Mesendoderm (in vitro differentiated cells): ENCODE data around the gene CCDC186.

ENCODE experiments used
- DNase-seq: peaks from one replicate; pipeline ENCODE4 v3.0.0; 2013
- H2AK5ac ChIP-seq: 2 replicates; pipeline ENCODE4 v1.6.1; 2013; ENCODE audit warnings: low read length, inconsistent platforms
- H2BK120ac ChIP-seq: 2 replicates; pipeline ENCODE4 v1.6.1; 2013; ENCODE audit warnings: low read depth, mild to moderate bottlenecking, low read length, moderate library complexity, mixed read lengths
- H2BK15ac ChIP-seq: replicated peaks from 2 replicates; pipeline ENCODE4 v1.6.1; 2013; ENCODE audit warnings: low read depth, mild to moderate bottlenecking, moderate library complexity
- H2BK5ac ChIP-seq: 2 replicates; pipeline ENCODE4 v1.6.1; 2013; ENCODE audit warnings: low read length, inconsistent platforms
- H3K18ac ChIP-seq: 2 replicates; pipeline ENCODE4 v1.6.1; 2013; ENCODE audit warnings: mild to moderate bottlenecking, low read length, mixed read lengths
- H3K23ac ChIP-seq: one replicate; pipeline ENCODE4 v1.6.1; 2013; ENCODE audit warnings: low read length
- H3K27ac ChIP-seq: 2 replicates; pipeline ENCODE4 v1.5.1; 2013; ENCODE audit warnings: low read depth, mild to moderate bottlenecking, inconsistent platforms, low read length, moderate library complexity
- H3K27me3 ChIP-seq: 2 replicates; pipeline ENCODE4 v1.6.1; 2013; ENCODE audit warnings: low read length, control low read depth, mild to moderate bottlenecking, inconsistent platforms; ENCODE audit not compliant: insufficient read depth, poor library complexity
- H3K36me3 ChIP-seq: 2 replicates; pipeline ENCODE4 v1.6.1; 2013; ENCODE audit warnings: low read length, inconsistent platforms; ENCODE audit not compliant: control insufficient read depth, insufficient read depth
- H3K4ac ChIP-seq: one replicate; pipeline ENCODE4 v1.6.1; 2013; ENCODE audit warnings: low read depth, mild to moderate bottlenecking, low read length, moderate library complexity
- H3K4me1 ChIP-seq: 2 replicates; pipeline ENCODE4 v1.6.1; 2013; ENCODE audit warnings: low read depth, low read length, inconsistent platforms; ENCODE audit not compliant: control insufficient read depth
- H3K4me2 ChIP-seq: 2 replicates; pipeline ENCODE4 v1.6.1; 2013; ENCODE audit warnings: low read length
- H3K4me3 ChIP-seq: 2 replicates; pipeline ENCODE4 v1.5.1; 2013; ENCODE audit warnings: mild to moderate bottlenecking, low read length
- H3K56ac ChIP-seq: one replicate; pipeline ENCODE4 v1.6.1; 2013; ENCODE audit warnings: low read length
- H3K79me1 ChIP-seq: 2 replicates; pipeline ENCODE4 v1.6.1; 2013; ENCODE audit warnings: low read length, inconsistent platforms
- H3K79me2 ChIP-seq: 2 replicates; pipeline ENCODE4 v1.6.1; 2013; ENCODE audit warnings: mild to moderate bottlenecking, low read length; ENCODE audit not compliant: control insufficient read depth, insufficient read depth
- H3K9ac ChIP-seq: 2 replicates; pipeline ENCODE4 v1.6.1; 2013; ENCODE audit warnings: low read length, inconsistent platforms
- H4K5ac ChIP-seq: one replicate; pipeline ENCODE4 v1.6.1; 2013; ENCODE audit warnings: low read length
- H4K8ac ChIP-seq: one replicate; pipeline ENCODE4 v1.6.1; 2013; ENCODE audit warnings: low read depth, mild to moderate bottlenecking, control low read depth, low read length, moderate library complexity
- WGBS: extraction: QIAGEN DNeasy Blood & Tissue Kit; methylation state at CpG from one replicate; pipeline ENCODE4 v1.1.7; 2013; ENCODE audit warnings: low lambda C conversion rate, missing lambda C conversion rate; ENCODE audit not compliant: insufficient coverage; ENCODE audit errors: extremely low coverage; 5-methylcytosine and 5-hydroxymethylcytosine counted together

The CCDC186 gene

DNA sequence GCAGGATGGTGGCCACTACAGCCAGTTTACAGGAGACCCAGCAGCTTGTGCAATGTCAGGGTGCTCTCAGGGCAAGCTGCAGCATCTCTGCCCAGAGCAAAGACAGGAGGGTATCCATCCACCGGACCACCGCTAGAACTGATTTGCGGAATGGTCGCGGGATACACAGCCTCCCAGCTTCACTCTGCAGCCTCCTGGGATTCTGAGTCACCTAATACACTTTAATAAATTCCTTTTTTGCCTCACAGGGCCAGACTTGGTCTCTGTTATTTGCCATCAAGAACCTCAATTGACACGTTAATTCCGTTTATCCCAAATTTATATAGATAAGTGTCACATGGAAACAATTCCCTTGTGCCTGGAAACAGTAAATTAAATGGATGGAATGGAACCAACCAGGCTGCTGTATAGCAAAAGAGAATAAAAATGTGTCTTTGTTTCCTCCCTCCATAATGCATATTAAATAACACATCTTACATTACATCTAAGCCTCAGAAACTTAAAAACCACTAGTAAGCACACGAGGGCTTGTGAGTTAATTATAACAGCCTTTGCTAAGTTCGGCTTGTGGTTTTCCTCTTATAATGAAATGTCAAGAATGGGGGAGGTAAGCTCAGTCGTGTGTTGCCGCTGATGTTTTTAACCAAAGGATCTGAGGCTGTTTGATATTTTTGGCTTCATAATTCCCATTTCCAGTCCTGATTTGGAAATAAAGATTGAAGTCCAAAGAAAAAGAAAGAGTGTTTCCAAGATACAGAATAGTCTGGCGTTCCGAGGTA is 78.3 kb downstream of the CCDC186 start:
- no peak overlapping the region for H2BK15ac ChIP-seq
- no peak for DNase-seq
- H3K27me3 ChIP-seq: peaks cover 5% of the 10 kb centered on the region
- no peak overlapping the region for H3K4me2 ChIP-seq
- H4K8ac ChIP-seq: no peak overlapping the region
- H3K18ac ChIP-seq: no peak overlapping the region
- no peak overlapping the region for H3K9ac ChIP-seq
- H3K56ac ChIP-seq: no peak overlapping the region
- no peak overlapping the region for H3K4me3 ChIP-seq
- H3K79me1 ChIP-seq: no peaks in the 10 kb centered on the region
- no peak overlapping the region for H2BK5ac ChIP-seq
- no peak overlapping the region for H2BK120ac ChIP-seq
- no peak overlapping the region for H3K23ac ChIP-seq
- H2AK5ac ChIP-seq: no peak overlapping the region
- H3K79me2 ChIP-seq: no peaks in the 10 kb centered on the region
- H3K4me1 ChIP-seq: no peaks in the 10 kb centered on the region
- no peak overlapping the region for H3K27ac ChIP-seq
- H3K4ac ChIP-seq: no peak overlapping the region
- no peak overlapping the region for H4K5ac ChIP-seq
- no peaks in the 10 kb centered on the region for H3K36me3 ChIP-seq
- WGBS: no CpG with 5 or more reads among the region's 13 CpGs

DNA sequence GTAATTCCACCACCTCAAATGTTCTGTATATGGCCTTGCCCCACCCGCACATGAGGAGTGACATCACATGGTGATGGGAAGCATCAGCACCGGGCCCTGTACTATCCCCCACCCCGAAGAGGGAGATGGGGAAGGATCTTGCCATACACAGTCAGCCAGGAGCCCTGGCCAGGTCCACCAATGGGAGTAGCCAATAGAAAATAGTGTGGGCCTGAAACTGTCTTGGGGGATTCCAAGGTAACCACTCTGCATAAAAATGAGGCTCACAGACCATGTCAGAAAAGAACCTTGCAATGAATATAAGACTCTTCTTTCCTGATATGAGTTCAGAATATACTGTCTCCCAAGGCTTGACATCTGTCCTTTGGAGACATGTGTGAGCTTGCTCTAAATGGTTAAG is 79.2 kb downstream of the CCDC186 start:
- Histone ChIP-seq H3K36me3 (no peaks in the 10 kb centered on the region), H3K56ac (no peak overlapping the region), H2AK5ac (no peak overlapping the region), H3K4me2 (no peak overlapping the region), H3K27me3 (no peaks in the 10 kb centered on the region), H4K8ac (no peak overlapping the region), H3K79me2 (no peaks in the 10 kb centered on the region), H3K79me1 (no peaks in the 10 kb centered on the region), H3K4me3 (no peak overlapping the region), H2BK15ac (no peak overlapping the region), H3K18ac (no peak overlapping the region), H2BK120ac (no peak overlapping the region), H3K4me1 (no peaks in the 10 kb centered on the region), H3K9ac (no peak overlapping the region), H3K27ac (no peak overlapping the region), H4K5ac (no peak overlapping the region), H3K4ac (no peak overlapping the region), H3K23ac (no peak overlapping the region), H2BK5ac (no peak overlapping the region)
- WGBS: no CpG with 5 or more reads among the region's 3 CpGs
- no peak for DNase-seq

DNA sequence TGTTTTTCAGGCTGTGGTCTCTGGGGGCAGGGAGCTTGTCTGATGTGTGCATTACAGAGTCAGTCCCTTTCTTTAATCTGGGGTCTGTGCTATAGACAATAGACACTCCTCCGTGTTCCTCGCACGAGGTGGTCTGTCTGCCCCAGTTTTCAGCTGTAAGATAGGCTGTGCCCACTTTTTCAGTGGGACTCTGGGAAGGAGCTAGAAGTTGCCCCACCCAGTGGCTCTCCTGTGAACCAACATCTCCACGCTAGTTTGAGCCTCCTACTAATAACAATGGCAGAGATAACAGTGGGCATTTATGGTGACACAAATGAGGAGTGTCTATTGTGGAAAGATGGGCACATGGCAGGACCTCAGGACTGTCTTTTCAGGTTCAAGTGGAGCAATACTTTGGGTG is 86.3 kb downstream of the CCDC186 start:
- Histone ChIP-seq H3K27ac (no peak overlapping the region), H2BK120ac (no peak overlapping the region), H2BK5ac (no peak overlapping the region), H4K8ac (no peak overlapping the region), H4K5ac (no peak overlapping the region), H2BK15ac (no peak overlapping the region), H3K27me3 (no peaks in the 10 kb centered on the region), H3K18ac (no peak overlapping the region), H3K9ac (no peak overlapping the region), H2AK5ac (no peak overlapping the region), H3K56ac (no peak overlapping the region), H3K36me3 (no peaks in the 10 kb centered on the region), H3K79me1 (no peaks in the 10 kb centered on the region), H3K4me3 (no peak overlapping the region), H3K79me2 (no peaks in the 10 kb centered on the region), H3K23ac (no peak overlapping the region), H3K4ac (no peak overlapping the region), H3K4me1 (no peaks in the 10 kb centered on the region), H3K4me2 (no peak overlapping the region)
- peak; percentile 16 for DNase-seq
- no CpG with 5 or more reads among the region's 4 CpGs for WGBS

DNA sequence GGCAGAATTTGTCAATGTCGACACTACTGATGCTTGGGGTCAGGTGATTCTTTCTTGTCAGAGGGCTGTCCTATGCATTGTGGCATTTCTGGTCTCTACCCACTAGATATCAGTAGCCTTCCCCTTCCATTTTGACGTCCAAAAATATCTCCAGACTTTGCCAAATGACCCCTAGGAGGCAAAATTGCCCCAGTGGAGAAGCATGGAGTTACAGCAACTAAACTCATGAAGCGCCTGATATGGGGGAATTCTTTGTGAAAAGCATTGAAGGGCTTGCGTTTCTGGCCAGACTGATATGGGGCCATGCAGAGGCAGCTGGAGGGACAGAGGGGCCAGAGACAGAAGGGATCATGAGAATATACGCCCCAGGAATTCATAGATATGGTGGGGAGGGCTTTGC is 86.7 kb downstream of the CCDC186 start:
- peak; percentile 26 for DNase-seq
- no peak overlapping the region for H2AK5ac ChIP-seq
- H3K18ac ChIP-seq: no peak overlapping the region

DNA sequence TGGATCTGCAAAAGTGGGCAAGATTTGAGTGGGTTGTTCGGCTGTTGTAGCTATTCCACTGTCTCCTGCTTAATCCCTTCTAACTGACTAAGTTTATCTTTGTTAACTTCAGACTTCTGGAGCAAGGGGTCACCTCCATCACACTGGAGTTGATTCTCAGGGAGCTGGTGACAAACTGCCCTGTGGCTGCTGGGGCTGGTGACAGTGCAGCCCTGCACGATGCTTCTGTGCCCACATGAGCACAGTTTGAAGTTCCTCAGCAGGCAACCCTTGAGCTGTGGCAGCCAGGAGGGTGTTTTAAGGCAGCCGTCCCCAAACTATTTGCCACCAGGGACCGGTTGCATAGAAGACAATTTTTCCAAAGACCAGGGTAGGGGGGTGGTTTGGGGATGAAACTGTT is 89.8 kb downstream of the CCDC186 start:
- H3K23ac ChIP-seq: no peak overlapping the region
- H3K9ac ChIP-seq: no peak overlapping the region
- no peaks in the 10 kb centered on the region for H3K27me3 ChIP-seq
- DNase-seq: no peak
- no peak overlapping the region for H4K8ac ChIP-seq
- H3K56ac ChIP-seq: no peak overlapping the region
- H2BK120ac ChIP-seq: no peak overlapping the region
- H3K18ac ChIP-seq: no peak overlapping the region
- H3K4ac ChIP-seq: no peak overlapping the region
- H3K79me2 ChIP-seq: no peaks in the 10 kb centered on the region
- no peaks in the 10 kb centered on the region for H3K4me1 ChIP-seq
- no CpG with 5 or more reads among the region's 4 CpGs for WGBS
- H2AK5ac ChIP-seq: no peak overlapping the region
- no peak overlapping the region for H3K4me3 ChIP-seq
- H4K5ac ChIP-seq: no peak overlapping the region
- no peak overlapping the region for H2BK15ac ChIP-seq
- no peaks in the 10 kb centered on the region for H3K79me1 ChIP-seq
- H3K4me2 ChIP-seq: no peak overlapping the region
- H2BK5ac ChIP-seq: no peak overlapping the region
- H3K27ac ChIP-seq: no peak overlapping the region
- no peaks in the 10 kb centered on the region for H3K36me3 ChIP-seq

More for the DNA sequence above, 86.7 kb downstream of the CCDC186 start:
- H3K4me3 ChIP-seq: no peak overlapping the region
- WGBS: no CpG with 5 or more reads among the region's 5 CpGs
- H4K8ac ChIP-seq: no peak overlapping the region
- H3K79me1 ChIP-seq: no peaks in the 10 kb centered on the region
- H3K27ac ChIP-seq: no peak overlapping the region
- no peaks in the 10 kb centered on the region for H3K79me2 ChIP-seq
- H3K9ac ChIP-seq: no peak overlapping the region
- H2BK5ac ChIP-seq: no peak overlapping the region
- no peaks in the 10 kb centered on the region for H3K36me3 ChIP-seq
- H3K56ac ChIP-seq: no peak overlapping the region
- H2BK15ac ChIP-seq: no peak overlapping the region
- H3K4ac ChIP-seq: no peak overlapping the region
- no peak overlapping the region for H3K4me2 ChIP-seq
- H3K23ac ChIP-seq: no peak overlapping the region
- no peak overlapping the region for H2BK120ac ChIP-seq
- no peaks in the 10 kb centered on the region for H3K27me3 ChIP-seq
- no peaks in the 10 kb centered on the region for H3K4me1 ChIP-seq
- no peak overlapping the region for H4K5ac ChIP-seq

DNA sequence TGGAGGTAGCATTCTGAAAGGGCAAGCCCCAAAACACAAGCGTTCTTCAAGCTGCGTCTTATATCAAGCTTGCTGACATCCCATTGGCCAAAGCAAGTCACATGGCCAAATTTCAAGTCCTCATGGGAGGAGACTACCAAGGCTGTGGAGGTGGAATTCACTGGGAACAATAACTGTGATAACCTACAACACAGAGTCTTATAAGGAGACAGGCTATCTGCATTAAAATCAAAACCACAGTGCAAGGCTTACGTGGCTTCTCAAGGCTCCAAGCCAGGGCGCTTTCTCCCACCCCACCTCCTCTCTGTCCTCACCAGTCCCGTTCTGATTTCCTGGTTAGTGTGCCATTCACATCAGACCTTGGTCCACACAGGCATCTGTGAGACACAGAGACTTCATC is 91.0 kb downstream of the CCDC186 start:
- no CpG with 5 or more reads among the region's 5 CpGs for WGBS

More for the DNA sequence above, 91.0 kb downstream of the CCDC186 start:
- no peaks in the 10 kb centered on the region for H3K79me1 ChIP-seq
- H3K9ac ChIP-seq: no peak overlapping the region
- H3K27ac ChIP-seq: no peak overlapping the region
- no peak overlapping the region for H4K5ac ChIP-seq
- peak; percentile 37 for DNase-seq
- no peak overlapping the region for H4K8ac ChIP-seq
- no peak overlapping the region for H3K23ac ChIP-seq
- H3K56ac ChIP-seq: no peak overlapping the region
- H3K18ac ChIP-seq: no peak overlapping the region
- no peak overlapping the region for H3K4ac ChIP-seq
- H3K27me3 ChIP-seq: no peaks in the 10 kb centered on the region
- no peaks in the 10 kb centered on the region for H3K79me2 ChIP-seq
- no peak overlapping the region for H2BK5ac ChIP-seq
- no peak overlapping the region for H3K4me3 ChIP-seq
- H3K36me3 ChIP-seq: no peaks in the 10 kb centered on the region
- no peaks in the 10 kb centered on the region for H3K4me1 ChIP-seq
- H2BK15ac ChIP-seq: no peak overlapping the region
- H2AK5ac ChIP-seq: no peak overlapping the region
- H2BK120ac ChIP-seq: no peak overlapping the region
- H3K4me2 ChIP-seq: no peak overlapping the region
